ENCODE measurements around the gene DCTN1. TPM values are rescaled to one million over a fixed set of nuclear protein-coding genes. Genes with fewer than 3 reads are reported as not detected.

DCTN1 gene
- total and polyA plus RNA-seq, 8 donors, result 65.8 to 181 (median 90.5) TPM

DNA sequence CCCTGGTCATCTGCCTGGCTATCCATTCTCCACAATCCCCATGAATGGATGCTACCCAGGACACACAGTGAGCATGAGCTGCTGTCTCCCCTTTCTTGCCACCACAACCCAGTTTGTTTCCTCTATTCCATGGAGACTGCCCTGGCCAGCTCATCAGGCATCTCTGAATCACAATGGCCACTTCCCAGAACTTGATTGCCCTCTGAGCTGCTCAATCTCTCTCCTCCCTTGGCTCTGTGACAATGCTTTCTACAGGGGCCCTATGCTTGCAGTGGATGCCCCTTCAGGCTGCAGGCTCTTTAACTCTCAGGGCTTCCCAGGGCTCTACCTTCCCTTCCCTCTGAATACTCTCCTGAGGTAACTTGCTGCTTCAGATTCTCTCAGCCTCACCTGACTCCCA lies 22.5 kb downstream of the DCTN1 start:
- no peak overlapping the region for H3K27ac ChIP-seq
- H3K4me1 ChIP-seq, result no peaks in the 10 kb centered on the region
- H3K36me3 ChIP-seq, result peaks cover 41 to 83% (median 79%) of the 10 kb centered on the region in 4 donors
- H3K4me3 ChIP-seq, result no peak overlapping the region
- intact Hi-C loops (cut with DNase I; ENCODE audit: low total_unique reads), result no loop called here
- TF ChIP-seq, protein P1, sequence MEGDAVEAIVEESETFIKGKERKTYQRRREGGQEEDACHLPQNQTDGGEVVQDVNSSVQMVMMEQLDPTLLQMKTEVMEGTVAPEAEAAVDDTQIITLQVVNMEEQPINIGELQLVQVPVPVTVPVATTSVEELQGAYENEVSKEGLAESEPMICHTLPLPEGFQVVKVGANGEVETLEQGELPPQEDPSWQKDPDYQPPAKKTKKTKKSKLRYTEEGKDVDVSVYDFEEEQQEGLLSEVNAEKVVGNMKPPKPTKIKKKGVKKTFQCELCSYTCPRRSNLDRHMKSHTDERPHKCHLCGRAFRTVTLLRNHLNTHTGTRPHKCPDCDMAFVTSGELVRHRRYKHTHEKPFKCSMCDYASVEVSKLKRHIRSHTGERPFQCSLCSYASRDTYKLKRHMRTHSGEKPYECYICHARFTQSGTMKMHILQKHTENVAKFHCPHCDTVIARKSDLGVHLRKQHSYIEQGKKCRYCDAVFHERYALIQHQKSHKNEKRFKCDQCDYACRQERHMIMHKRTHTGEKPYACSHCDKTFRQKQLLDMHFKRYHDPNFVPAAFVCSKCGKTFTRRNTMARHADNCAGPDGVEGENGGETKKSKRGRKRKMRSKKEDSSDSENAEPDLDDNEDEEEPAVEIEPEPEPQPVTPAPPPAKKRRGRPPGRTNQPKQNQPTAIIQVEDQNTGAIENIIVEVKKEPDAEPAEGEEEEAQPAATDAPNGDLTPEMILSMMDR (IDR thresholded peaks at IDR 0.05), result no peak
- TF ChIP-seq EP300 (IDR thresholded peaks at IDR 0.05), result no peak
- TF ChIP-seq POLR2A (IDR thresholded peaks at IDR 0.05), result no peak
- no peak for TF ChIP-seq POLR2AphosphoS5 (IDR thresholded peaks at IDR 0.05)
- no peak for DNase-seq
- no peaks in the 10 kb centered on the region for H3K9me3 ChIP-seq
- H3K27me3 ChIP-seq, result no peaks in the 10 kb centered on the region

DNA sequence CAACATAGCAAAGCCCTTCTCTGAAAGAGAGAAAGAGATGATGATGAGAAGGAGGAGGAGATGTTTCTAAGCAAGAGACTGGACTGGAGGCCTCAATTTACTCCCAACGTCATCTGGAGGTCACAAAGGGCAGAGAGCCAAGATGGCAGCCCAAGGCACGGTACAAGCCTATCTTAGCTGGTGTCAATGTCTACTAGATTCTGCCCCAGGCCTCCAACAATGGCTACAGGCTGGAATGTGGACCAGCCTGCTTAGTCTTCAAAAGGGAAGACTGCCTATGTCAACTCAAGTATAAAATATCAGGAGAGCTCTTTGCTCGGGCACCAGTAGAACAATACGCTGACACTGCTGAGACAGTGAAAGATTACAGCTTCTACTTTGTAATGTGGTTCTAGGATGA lies 30.2 kb downstream of the DCTN1 start:
- H3K36me3 ChIP-seq, result peaks cover 0 to 13% (median 3%) of the 10 kb centered on the region in 4 donors
- H3K4me1 ChIP-seq, result no peaks in the 10 kb centered on the region
- intact Hi-C loops (cut with DNase I; ENCODE audit: low total_unique reads), result no loop called here
- DNase-seq, result no peak
- H3K4me3 ChIP-seq, result no peak overlapping the region
- 84 to 91% (median 88%) methylated on average over 4 of the region's 4 CpGs for WGBS, 5 donors
- H3K9me3 ChIP-seq, result no peaks in the 10 kb centered on the region
- H3K27me3 ChIP-seq, result no peaks in the 10 kb centered on the region
- no peak overlapping the region for H3K27ac ChIP-seq
- TF ChIP-seq, protein P1 (IDR thresholded peaks at IDR 0.05), result no peak
- TF ChIP-seq EP300 (IDR thresholded peaks at IDR 0.05) (no peak), POLR2A (IDR thresholded peaks at IDR 0.05) (no peak), POLR2AphosphoS5 (IDR thresholded peaks at IDR 0.05) (no peak)

DNA sequence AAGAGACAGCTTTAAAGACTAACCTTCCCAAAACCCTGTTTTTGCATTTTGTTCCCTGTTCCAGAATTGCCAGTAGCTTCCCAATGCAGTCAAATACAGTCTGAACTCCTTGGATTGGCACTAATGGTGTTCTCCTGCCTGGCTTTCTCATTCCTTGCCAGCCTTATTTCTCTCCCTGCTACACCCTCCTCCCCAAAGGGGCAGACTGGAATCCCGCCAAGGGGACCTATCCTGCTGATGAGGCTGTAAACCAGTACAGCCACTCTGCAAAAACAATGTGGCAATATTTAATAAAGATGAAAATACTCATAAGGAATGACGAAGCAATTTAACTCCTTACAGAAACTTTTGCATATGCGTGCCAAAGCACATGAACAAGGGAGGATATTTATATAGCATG lies 32.4 kb downstream of the DCTN1 start:
- WGBS, 5 donors, result 86 to 90% (median 89%) methylated on average over 3 of the region's 3 CpGs
- intact Hi-C loops (cut with DNase I; ENCODE audit: low total_unique reads), result no loop called here
- no peak for DNase-seq
- H3K27me3 ChIP-seq, result no peaks in the 10 kb centered on the region
- H3K9me3 ChIP-seq, result no peaks in the 10 kb centered on the region
- no peak overlapping the region for H3K27ac ChIP-seq
- H3K4me3 ChIP-seq, result no peak overlapping the region
- no peaks in the 10 kb centered on the region for H3K4me1 ChIP-seq
- no peaks in the 10 kb centered on the region for H3K36me3 ChIP-seq
- TF ChIP-seq, protein P1 (IDR thresholded peaks at IDR 0.05), result no peak
- TF ChIP-seq EP300 (IDR thresholded peaks at IDR 0.05) (no peak), POLR2A (IDR thresholded peaks at IDR 0.05) (no peak), POLR2AphosphoS5 (IDR thresholded peaks at IDR 0.05) (no peak)

DNA sequence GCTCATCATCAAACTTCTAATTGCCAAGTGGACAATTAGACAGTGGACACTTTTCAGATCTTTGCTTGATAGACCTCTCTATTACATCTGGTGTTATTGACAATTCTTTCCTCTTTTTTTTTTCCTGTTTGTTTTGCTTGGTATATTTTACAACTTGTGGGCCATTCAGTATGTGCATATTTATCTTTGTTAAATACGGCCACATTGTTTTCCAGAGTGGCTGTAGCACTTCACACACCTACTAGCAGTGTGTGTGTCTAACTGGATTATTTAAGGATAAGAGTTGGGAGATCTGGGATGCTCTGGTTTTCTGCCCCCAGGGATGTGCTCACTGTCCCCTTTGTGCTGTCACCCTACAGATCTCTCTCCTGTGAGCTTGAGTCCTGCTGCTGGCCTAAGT lies 32.8 kb downstream of the DCTN1 start:
- Histone ChIP-seq H3K9me3 (no peaks in the 10 kb centered on the region), H3K4me1 (no peaks in the 10 kb centered on the region), H3K36me3 (no peaks in the 10 kb centered on the region), H3K4me3 (no peak overlapping the region), H3K27ac (no peak overlapping the region), H3K27me3 (no peaks in the 10 kb centered on the region)
- intact Hi-C loops (cut with DNase I; ENCODE audit: low total_unique reads), result no loop called here
- TF ChIP-seq POLR2AphosphoS5 (IDR thresholded peaks at IDR 0.05) (no peak), POLR2A (IDR thresholded peaks at IDR 0.05) (no peak), EP300 (IDR thresholded peaks at IDR 0.05) (no peak)
- TF ChIP-seq, protein P1 (IDR thresholded peaks at IDR 0.05), result no peak
- no peak for DNase-seq
- 37 to 63% (median 48%) methylated on average over 1 of the region's 1 CpG for WGBS, 5 donors

Measured in stomach (tissue), 9 donors.